SW480 (cell line): ENCODE measurements around the gene STX8.
"Not testable (repeated sequence)": the region's sequence is repeated elsewhere in the genome, so short reads cannot be mapped to it uniquely, and the experiment has no call there.

Experiments
- DNase-seq: peaks from one replicate; pipeline ENCODE4 v3.0.0-alpha.2; 2016; ENCODE audit warnings: low spot score

The STX8 gene

DNA sequence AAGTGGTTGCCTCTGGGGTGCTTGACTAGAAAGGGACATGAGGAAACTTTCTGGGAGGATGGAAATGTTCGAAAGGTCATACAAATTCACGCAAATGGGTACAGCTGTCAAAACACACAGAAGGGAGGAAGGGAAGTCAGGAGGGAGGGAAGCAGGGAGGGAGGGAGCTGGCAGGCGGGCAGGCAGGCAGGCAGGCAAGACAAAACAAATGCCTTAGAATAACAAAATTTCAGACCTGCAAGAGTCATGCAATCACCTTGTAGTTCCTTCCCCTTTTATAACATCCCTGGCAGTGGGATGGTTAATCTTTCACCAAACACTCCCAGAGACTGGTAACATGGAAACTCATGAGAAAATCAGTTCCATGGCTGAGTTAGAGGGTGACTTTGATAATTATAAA, 189.2 kb downstream of the STX8 start:
- DNase-seq: no peak

DNA sequence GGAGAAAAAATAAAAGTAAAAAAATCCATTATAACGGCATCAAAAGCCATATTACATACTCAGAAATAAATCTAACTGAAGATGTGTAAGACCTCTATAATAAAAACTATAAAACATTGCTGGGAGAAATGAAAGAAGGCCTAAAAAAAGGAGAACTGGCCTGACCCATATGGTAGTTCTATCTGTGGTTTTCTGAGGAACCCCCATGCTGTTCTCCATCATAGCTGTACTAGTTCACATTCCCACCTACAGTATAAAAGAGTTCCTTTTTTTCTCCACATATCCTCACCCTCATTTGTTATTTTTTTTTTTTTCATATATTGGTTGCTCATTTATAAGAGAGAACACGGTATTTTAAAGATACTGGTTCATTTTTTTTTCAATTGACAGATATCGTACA, 191.8 kb downstream of the STX8 start:
- DNase-seq: no peak

- no peak for DNase-seq
Observed at GRCh38 chr17:9382626-9383025, 193.0 kb downstream of the STX8 start.

- DNase-seq: no peak
Observed at GRCh38 chr17:9381068-9381467, 194.6 kb downstream of the STX8 start.

- DNase-seq: no peak
Observed at GRCh38 chr17:9380361-9380760, 195.3 kb downstream of the STX8 start.

DNA sequence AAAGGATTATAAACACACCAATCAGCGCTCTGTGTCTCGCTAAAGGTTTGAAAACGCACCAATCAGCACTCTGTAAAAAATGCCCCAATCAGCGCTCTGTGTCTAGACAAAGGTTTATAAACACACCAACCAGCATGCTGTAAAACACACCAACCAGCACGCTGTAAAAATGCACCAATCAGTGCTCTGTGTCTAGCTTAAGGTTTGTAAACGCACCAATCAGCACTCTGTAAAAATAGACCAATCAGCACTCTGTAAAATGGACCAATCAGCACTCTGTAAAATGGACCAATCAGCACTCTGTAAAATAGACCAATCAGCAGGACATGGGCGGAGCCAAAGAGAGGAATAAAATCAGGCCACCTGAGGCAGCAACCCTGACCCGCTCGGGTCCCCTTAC, 199.4 kb downstream of the STX8 start:
- DNase-seq: not testable (repeated sequence)

DNA sequence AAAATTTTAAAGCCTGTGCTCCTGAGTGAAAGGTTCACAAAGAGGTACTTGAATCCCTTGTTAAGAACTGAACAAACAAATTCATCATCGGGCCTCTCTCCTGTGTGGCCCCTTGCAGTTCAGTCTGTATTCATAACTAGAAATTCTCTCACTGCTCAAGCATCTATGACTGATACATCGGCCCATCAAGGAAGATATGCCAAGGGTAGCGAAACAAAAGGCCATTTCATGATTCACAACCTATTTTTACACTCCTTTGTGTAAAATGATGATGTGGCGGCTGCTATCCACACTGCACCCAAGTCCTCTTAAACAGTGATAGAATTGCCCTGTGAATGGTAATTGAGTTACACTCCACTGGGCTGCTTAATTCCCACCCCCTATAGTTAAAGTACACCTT, 204.6 kb downstream of the STX8 start:
- no peak for DNase-seq

DNA sequence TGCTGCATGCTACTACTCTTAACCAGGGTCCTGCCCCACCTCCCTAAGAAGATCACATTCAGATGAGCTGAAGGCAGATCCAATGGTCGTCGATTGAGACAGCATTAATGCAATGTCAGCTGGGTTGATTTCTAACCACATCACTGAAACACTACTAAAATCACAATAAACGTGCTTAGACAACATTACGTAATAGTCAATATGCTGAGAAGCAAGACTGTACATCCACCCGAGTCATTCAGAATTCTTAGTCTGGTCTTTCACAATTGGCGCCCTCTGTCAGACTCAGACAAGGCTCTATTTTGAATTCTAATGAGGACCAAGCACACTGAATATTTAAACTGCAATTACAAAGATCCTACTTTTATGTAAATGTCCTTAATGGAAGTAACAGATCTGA, 205.2 kb downstream of the STX8 start:
- DNase-seq: no peak

GRCh38 chr17:9368631-9369030, 207.0 kb downstream of the STX8 start:
- DNase-seq: no peak

DNA sequence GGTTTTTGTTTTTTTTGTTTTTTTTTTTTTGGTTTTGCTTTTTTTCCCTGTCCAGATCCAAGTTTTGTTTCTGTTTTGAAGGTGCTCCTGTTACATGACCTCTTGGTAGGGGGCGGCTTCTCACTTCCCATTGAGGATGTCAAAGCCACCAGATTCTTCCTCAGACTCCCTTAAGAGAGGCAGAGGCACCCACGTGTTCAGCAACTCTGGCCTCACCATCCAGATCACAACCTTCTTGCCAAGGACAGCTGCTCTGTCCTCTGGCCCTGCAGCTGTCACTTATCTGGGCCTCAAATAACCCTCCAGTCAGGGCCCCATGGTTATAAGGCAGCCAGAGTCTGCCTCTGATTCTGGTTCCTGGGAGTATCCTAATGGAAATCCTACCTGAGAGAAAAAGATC, 208.5 kb downstream of the STX8 start:
- DNase-seq: no peak

- DNase-seq: no peak
Observed at GRCh38 chr17:9364837-9365430, 210.7 kb downstream of the STX8 start.

DNA sequence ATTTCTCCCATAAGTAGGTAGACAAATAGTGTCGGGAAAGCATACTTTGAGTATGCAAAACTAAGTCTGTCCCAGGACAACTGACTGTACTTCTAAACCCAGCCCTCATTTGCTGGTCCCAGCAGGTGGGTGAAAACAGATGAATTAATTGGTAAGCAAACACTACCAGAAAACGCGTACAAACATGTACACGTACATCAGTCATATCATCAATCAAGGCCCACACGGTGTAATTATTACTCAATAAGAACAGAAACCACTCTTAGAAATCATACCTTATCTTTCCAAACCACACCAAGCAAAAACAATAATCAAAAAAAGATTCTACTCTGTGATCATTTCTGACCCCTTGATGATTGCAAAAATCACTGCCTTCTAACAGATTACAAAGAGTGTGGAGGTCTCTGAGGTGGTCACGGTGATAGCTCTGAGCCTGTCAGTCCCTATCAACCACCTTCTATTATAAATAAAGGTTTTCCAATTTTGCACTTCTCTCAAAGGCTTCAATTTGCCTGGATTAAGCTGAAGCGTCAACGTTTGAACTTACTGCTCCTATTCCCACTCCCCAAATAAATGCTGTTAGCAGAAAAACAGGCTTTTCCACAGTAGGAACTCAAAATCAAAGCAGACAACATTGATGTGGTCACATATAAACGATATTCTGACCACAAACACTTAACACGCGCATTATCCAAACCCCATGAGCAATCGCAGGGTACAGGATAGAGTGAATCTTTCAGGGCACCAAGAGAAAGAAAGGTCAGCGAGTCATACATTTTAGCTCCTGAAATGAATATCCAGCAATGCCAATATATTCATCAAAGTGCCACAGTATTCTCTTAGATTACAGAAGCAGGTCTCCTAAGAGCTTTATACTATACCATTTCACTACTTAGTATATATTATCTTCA, 211.9 kb downstream of the STX8 start:
- peak; percentile 42 for DNase-seq

DNA sequence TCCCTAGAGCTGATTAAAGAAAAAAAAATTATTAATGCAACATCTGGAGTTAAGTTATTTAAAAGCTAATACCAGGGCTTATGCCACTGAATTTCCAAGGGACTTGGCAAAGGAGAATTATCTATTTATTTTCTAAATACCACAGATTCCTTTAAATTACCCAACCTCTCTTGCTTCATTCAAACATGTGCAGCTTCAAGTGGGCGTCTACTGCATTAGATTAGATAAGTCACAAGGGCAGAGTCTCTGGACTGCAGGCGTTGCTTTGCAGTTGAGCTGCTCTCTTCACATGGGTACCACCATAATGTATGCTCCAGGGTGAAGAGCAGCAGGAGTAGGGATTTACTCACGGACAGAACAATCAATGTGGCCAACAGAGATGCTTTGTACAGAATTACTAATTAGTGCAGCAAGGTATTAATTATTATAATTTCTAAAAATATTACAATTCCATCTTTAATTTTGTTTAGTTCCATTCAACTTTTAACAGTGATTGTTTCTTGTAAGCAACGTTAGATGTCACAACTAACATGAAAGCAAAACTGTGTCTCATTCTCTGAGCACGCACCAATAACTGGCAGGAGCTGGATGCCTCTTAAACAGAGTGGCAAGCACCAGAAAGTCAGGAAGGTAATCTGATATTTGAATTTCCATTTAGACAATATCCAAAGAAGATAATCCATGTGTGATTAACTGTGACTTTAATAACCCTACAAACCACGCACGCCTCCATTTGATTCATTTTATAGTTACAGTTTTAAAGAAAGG, 214.2 kb downstream of the STX8 start:
- DNase-seq: no peak

DNA sequence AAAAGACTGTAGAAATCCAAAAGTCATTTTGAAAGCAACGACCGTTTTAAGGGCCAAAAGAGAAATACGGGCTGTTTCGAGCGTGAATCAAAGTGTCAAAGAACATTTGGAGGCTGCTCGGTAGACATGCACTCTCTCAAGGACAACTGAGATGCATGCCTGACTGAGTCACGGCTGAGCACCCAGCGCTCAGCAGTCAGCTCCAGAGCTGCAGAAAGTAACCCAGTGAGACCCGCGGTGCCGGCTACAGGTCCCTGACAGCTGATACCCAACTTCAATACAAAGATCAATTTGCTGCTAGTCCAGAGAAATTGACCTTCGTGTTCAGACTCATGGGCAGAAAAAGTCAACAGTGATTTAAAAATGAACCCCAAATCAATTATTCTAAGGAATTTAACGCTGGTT, 214.9 kb downstream of the STX8 start:
- no peak for DNase-seq

DNA sequence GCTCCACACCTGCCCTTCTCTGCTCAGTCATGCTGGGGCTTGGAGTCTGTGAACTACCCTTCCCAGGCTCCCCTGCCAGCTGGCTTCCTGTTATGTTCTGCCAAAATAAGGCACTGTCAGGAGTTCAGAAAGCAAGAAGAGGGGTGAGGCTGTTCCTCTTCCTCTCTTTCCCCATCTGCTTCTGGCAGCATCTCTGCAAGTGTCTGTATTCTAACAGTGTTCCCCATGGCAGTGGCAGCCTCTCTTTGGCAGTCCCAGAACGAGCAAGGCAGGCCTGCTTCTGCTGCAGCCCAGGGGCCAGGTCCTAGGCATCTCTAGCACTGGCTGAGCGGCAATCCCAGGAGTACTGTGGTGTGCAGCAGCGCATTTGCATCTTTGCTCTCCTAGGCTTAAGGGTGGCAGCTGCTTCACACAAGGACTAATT, 219.1 kb downstream of the STX8 start:
- DNase-seq: no peak

GRCh38 chr17:9355846-9356245, 219.8 kb downstream of the STX8 start:
- DNase-seq: no peak

DNA sequence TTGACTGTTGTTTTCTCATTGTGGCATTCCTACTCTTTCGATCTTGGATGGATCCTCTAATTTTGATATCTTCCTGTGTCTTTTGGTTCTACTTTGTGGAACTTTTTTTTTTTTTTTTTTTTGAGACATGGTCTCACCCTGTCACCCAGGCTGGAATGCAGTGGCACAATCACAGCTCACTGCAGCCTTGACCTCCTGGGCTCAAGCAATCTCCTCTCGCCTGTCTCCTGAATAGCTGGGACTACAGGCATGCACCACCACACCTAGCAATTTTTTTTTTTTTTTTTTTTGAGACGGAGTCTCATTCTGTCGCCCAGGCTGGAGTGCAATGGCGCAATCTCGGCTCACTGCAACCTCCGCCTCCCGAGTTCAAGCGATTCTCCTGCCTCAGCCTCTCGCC, 220.4 kb downstream of the STX8 start:
- DNase-seq: not testable (repeated sequence)

DNA sequence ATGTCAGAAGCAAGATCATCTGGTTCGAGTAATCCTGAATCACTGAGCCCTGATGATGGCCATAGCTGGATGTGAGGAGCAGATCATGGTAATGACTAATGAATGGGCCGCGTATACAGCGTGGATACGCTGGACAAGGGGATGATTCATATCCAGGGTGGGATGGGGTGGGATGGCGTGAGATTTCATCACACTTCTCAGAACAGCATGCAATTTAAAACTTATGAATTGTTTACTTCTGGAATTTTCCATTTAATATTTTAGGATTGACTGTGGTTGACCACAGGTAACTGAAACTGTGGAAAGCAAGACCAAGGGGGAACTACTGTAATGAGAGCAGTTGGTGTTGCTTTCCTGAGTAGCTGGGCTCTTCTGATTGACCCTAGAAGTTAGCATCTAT, 225.5 kb downstream of the STX8 start:
- DNase-seq: peak; percentile 44

DNA sequence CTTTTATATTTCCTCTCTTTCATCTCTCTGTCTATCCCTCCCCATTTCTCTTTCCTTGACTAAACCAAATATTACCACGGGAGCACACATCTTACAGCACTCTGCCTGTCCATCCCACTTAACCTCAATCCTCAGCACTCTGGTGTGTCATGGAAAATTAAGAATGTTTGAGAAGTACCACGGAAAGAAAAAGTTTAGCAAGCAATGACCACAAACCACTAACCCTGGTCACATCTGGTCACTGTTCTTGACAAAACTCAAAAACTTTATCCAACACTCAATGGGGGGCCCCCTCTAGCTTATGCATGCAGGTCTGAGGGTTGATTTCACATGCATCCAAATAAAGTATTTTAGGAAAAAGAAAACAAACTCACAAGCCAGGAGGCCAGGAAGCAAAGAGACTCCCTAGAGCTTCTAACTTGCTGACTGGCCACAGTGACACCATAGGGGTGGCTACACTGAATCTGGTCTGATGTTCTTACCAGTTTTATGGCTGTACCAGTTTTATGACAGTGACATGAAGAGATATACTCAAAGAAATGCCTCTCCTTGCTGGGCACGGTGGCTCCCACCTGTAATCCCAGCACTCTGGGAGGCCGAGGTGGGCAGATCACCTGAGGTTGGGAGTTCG, 229.2 kb downstream of the STX8 start:
- DNase-seq: no peak

- DNase-seq: no peak
Observed at GRCh38 chr17:9343516-9343915, 232.1 kb downstream of the STX8 start.

DNA sequence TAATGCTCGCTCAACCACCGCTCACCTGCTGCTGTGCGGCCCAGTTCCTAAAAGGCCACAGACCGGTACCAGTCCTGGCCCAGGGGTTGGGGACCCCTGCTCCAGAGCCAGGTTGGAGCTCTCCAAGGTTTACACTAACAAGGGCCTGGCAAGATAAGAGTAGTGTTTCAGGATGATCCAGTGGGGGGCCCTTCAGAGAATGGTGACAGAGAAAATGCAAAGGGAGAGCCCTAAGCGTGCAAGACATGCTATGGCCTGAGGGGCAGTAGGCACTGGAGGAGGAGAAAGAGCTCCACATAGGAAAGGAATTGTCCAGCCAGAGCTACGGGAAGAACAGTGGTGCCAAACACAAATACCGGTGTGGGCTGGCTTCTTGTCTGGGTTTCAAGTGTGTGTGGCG, 233.4 kb downstream of the STX8 start:
- DNase-seq: no peak

DNA sequence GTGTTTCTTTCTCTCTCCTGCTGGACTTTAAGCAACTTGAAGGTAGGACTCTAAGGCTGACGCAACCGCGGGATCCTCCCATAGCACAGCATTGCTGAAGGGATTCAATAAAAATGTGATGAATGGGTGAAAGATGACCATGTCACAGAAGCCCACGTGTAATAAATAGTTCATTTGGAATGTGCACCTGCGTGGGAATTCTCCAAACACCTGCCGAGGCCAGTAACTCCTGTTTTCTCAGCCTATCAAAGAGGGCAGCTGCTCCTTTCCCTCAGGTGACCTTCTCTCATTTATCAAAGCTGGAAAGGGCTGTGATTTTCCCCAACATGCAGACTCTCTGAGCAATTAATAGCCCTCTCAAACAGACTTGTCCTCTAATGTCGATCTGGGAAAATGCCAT, 235.7 kb downstream of the STX8 start:
- no peak for DNase-seq
